Liver (tissue), 9 donors: ENCODE measurements around the gene NOL6. TPM values are rescaled to one million over a fixed set of nuclear protein-coding genes. Genes with fewer than 3 reads are reported as not detected.
"Not testable (repeated sequence)": the region's sequence is repeated elsewhere in the genome, so short reads cannot be mapped to it uniquely, and the experiment has no call there.

Source experiments
- DNase-seq: peaks from one replicate; pipeline ENCODE4 v3.0.0-alpha.2; 2017; ENCODE audit warnings: low spot score
- H3K27ac ChIP-seq, 2 donors: one replicate each; pipeline ENCODE4 v1.7.0; 2013; ENCODE audit warnings: inconsistent platforms in 2 of 2, low read length in 2 of 2, control low read depth in 1 of 2, low read depth in 1 of 2, mild to moderate bottlenecking in 1 of 2
- H3K27me3 ChIP-seq, 4 donors: one replicate each; pipeline versions ENCODE4 v1.6.1 to v1.7.0; 2013; ENCODE audit warnings: low read length in 3 of 4, inconsistent platforms in 1 of 4, mild to moderate bottlenecking in 1 of 4, moderate library complexity in 1 of 4; ENCODE audit not compliant: control insufficient read depth in 4 of 4, insufficient read depth in 4 of 4
- H3K36me3 ChIP-seq, 4 donors: one replicate each; pipeline versions ENCODE4 v1.6.1 to v1.7.0; 2013; ENCODE audit warnings: low read length in 3 of 4, mild to moderate bottlenecking in 3 of 4, low read depth in 1 of 4, moderate library complexity in 1 of 4; ENCODE audit not compliant: control insufficient read depth in 4 of 4, insufficient read depth in 3 of 4
- H3K4me1 ChIP-seq, 4 donors: one replicate each; pipeline versions ENCODE4 v1.6.1 to v1.7.0; 2013; ENCODE audit warnings: low read length in 3 of 4, mild to moderate bottlenecking in 3 of 4, moderate library complexity in 1 of 4; ENCODE audit not compliant: control insufficient read depth in 4 of 4, insufficient read depth in 4 of 4
- H3K4me3 ChIP-seq, 3 donors: one replicate each; pipeline versions ENCODE4 v1.6.1 to v1.7.0; 2013; ENCODE audit warnings: low read length in 3 of 3, control low read depth in 1 of 3, low read depth in 1 of 3, mild to moderate bottlenecking in 1 of 3
- H3K9ac ChIP-seq, 2 donors: one replicate each; pipeline ENCODE4 v1.7.0; 2013; ENCODE audit warnings: low read length in 2 of 2, mild to moderate bottlenecking in 2 of 2, moderate library complexity in 2 of 2, control low read depth in 1 of 2, low read depth in 1 of 2
- H3K9me3 ChIP-seq, 4 donors: one replicate each; pipeline versions ENCODE4 v1.6.1 to v1.7.0; 2013; ENCODE audit warnings: low read length in 3 of 4; ENCODE audit not compliant: control insufficient read depth in 4 of 4
- ATF3 ChIP-seq: IDR thresholded peaks from 2 replicates; pipeline ENCODE4 v1.6.1; 2016; ENCODE audit warnings: antibody characterized with exemption
- EGR1 ChIP-seq, 2 donors: IDR thresholded peaks; 2 replicates each; pipeline ENCODE4 v1.6.1; 2016 to 2018; ENCODE audit warnings: antibody characterized with exemption in 2 of 2, low read depth in 2 of 2
- FOXA1 ChIP-seq: IDR thresholded peaks from 2 replicates; pipeline ENCODE4 v1.6.1; 2016; ENCODE audit warnings: antibody characterized with exemption
- FOXA2 ChIP-seq: IDR thresholded peaks from 2 replicates; pipeline ENCODE4 v1.6.1; 2016; ENCODE audit warnings: antibody characterized with exemption
- GABPA ChIP-seq, 2 donors: IDR thresholded peaks in 1 of 2; conservative IDR thresholded peaks in 1 of 2; 2 replicates each; pipeline ENCODE4 v1.6.1; 2016; ENCODE audit warnings: antibody characterized with exemption in 2 of 2, mild to moderate bottlenecking in 1 of 2, moderate library complexity in 1 of 2
- HNF4A ChIP-seq, 2 donors: conservative IDR thresholded peaks; 2 replicates each; pipeline ENCODE4 v1.6.1; 2016; ENCODE audit warnings: antibody characterized with exemption in 2 of 2, mild to moderate bottlenecking in 2 of 2
- HNF4G ChIP-seq: IDR thresholded peaks from 2 replicates; pipeline ENCODE4 v1.6.1; 2016; ENCODE audit warnings: antibody characterized with exemption
- JUND ChIP-seq, 2 donors: IDR thresholded peaks; 2 replicates each; pipeline ENCODE4 v1.6.1; 2016; ENCODE audit warnings: antibody characterized with exemption in 2 of 2
- MAX ChIP-seq: IDR thresholded peaks from 2 replicates; pipeline ENCODE4 v1.6.1; 2016; ENCODE audit warnings: antibody characterized with exemption
- NR2F2 ChIP-seq: IDR thresholded peaks from 2 replicates; pipeline ENCODE4 v1.6.1; 2016; ENCODE audit warnings: antibody characterized with exemption
- RAD21 ChIP-seq, 2 donors: IDR thresholded peaks; 2 replicates each; pipeline ENCODE4 v1.6.1; 2016; ENCODE audit warnings: antibody characterized with exemption in 2 of 2, mild to moderate bottlenecking in 2 of 2
- REST ChIP-seq: IDR thresholded peaks from 2 replicates; pipeline ENCODE4 v1.6.1; 2016; ENCODE audit warnings: antibody characterized with exemption, mild to moderate bottlenecking
- RXRA ChIP-seq, 2 donors: IDR thresholded peaks; 2 replicates each; pipeline ENCODE4 v1.6.1; 2017 to 2018; ENCODE audit warnings: antibody characterized with exemption in 2 of 2, mild to moderate bottlenecking in 1 of 2
- SP1 ChIP-seq: IDR thresholded peaks from 2 replicates; pipeline ENCODE4 v1.6.1; 2018; ENCODE audit warnings: antibody characterized with exemption, mild to moderate bottlenecking
- TAF1 ChIP-seq: conservative IDR thresholded peaks from 2 replicates; pipeline ENCODE4 v1.6.1; 2016; ENCODE audit warnings: antibody characterized with exemption, mild to moderate bottlenecking
- YY1 ChIP-seq: IDR thresholded peaks from 2 replicates; pipeline ENCODE4 v1.6.1; 2016; ENCODE audit warnings: antibody characterized with exemption, mild to moderate bottlenecking
- WGBS: extraction: QIAGEN DNeasy Blood & Tissue Kit; methylation state at CpG from one replicate; pipeline ENCODE4 v1.1.7; 2013; 5-methylcytosine and 5-hydroxymethylcytosine counted together
- polyA plus RNA-seq, 2 donors: library from polyadenylated mRNA; stranded (reverse) in 1 of 2; unstranded in 1 of 2; fragments of 200-250 nt in 1 of 2; fragments of >200 nt in 1 of 2; fragmentation: Nextera tagmentation in 1 of 2; extraction: Ambion mirVana in 1 of 2; gene quantifications; one replicate each; pipeline versions ENCODE4 v1.2.1 to v1.2.3, GENCODE V29; 2013 to 2015
- total RNA-seq, 2 donors: library from RNA; depleted of rRNA; stranded (reverse); fragments of >200 nt; gene quantifications; one replicate each; pipeline ENCODE4 v1.2.3, GENCODE V29; 2014
- TF ChIP-seq, protein P1 (sequence below): fragments of 150-350 bp; IDR thresholded peaks from 2 replicates; pipeline ENCODE4 v1.5.1; 2017; ENCODE audit warnings: improper control_type of control experiment, low read depth, low read length; ENCODE audit not compliant: missing input control
- TF ChIP-seq, protein P2 (sequence below): IDR thresholded peaks from 2 replicates; pipeline ENCODE4 v1.6.1; 2016; ENCODE audit warnings: antibody characterized with exemption
- donor health status: healthy.
- donor health status: healthy.
- donor health status: healthy.
- donor health status: healthy.
- donor health status: healthy.

The NOL6 gene
- total and polyA plus RNA-seq, 4 donors = 8.8 to 20.2 (median 13.8) TPM

DNA sequence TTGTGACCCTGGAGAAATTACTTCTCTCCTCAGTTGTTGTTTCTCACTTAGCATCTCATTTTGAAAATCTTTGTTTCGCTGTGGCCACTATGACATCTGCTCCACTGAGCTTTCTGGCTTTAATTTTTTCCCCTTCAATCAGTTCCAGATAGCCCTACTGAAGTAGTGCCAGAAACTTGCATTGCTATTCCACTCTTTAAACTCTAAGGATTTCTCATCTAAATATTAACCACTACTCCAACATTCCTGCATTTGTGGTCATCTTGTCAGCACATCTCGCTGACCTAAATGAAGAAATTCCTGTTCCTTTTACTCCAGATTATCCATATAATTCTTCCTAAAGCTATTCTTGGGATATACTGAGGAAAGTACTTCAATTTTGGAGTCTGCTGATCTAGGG lies 15.3 kb upstream of the NOL6 start:
- no peak overlapping the region for H3K4me3 ChIP-seq
- no peak overlapping the region for H3K9ac ChIP-seq
- no peaks in the 10 kb centered on the region for H3K36me3 ChIP-seq
- 92% methylated on average over 2 of the region's 2 CpGs for WGBS
- TF ChIP-seq REST (no peak), YY1 (no peak), TAF1 (no peak), FOXA1 (no peak), MAX (no peak), HNF4A (conservative IDR thresholded peaks at IDR 0.05) (no peak), JUND (IDR thresholded peaks at IDR 0.05) (no peak), RAD21 (IDR thresholded peaks at IDR 0.05) (no peak), FOXA2 (no peak), EGR1 (IDR thresholded peaks at IDR 0.05; ENCODE audit: low read depth in 2 of 2) (no peak), ATF3 (no peak), HNF4G (no peak), GABPA (IDR thresholded peaks at IDR 0.05 in 1 of 2, conservative IDR thresholded peaks at IDR 0.05 in 1 of 2) (no peak), SP1 (no peak), NR2F2 (no peak), RXRA (IDR thresholded peaks at IDR 0.05) (no peak)
- TF ChIP-seq, protein P1, sequence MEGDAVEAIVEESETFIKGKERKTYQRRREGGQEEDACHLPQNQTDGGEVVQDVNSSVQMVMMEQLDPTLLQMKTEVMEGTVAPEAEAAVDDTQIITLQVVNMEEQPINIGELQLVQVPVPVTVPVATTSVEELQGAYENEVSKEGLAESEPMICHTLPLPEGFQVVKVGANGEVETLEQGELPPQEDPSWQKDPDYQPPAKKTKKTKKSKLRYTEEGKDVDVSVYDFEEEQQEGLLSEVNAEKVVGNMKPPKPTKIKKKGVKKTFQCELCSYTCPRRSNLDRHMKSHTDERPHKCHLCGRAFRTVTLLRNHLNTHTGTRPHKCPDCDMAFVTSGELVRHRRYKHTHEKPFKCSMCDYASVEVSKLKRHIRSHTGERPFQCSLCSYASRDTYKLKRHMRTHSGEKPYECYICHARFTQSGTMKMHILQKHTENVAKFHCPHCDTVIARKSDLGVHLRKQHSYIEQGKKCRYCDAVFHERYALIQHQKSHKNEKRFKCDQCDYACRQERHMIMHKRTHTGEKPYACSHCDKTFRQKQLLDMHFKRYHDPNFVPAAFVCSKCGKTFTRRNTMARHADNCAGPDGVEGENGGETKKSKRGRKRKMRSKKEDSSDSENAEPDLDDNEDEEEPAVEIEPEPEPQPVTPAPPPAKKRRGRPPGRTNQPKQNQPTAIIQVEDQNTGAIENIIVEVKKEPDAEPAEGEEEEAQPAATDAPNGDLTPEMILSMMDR = no peak
- TF ChIP-seq, protein P2, sequence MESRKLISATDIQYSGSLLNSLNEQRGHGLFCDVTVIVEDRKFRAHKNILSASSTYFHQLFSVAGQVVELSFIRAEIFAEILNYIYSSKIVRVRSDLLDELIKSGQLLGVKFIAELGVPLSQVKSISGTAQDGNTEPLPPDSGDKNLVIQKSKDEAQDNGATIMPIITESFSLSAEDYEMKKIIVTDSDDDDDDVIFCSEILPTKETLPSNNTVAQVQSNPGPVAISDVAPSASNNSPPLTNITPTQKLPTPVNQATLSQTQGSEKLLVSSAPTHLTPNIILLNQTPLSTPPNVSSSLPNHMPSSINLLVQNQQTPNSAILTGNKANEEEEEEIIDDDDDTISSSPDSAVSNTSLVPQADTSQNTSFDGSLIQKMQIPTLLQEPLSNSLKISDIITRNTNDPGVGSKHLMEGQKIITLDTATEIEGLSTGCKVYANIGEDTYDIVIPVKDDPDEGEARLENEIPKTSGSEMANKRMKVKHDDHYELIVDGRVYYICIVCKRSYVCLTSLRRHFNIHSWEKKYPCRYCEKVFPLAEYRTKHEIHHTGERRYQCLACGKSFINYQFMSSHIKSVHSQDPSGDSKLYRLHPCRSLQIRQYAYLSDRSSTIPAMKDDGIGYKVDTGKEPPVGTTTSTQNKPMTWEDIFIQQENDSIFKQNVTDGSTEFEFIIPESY = no peak
- no peaks in the 10 kb centered on the region for H3K9me3 ChIP-seq
- DNase-seq = no peak
- H3K27me3 ChIP-seq = no peaks in the 10 kb centered on the region
- H3K27ac ChIP-seq = no peak overlapping the region
- no peaks in the 10 kb centered on the region for H3K4me1 ChIP-seq

DNA sequence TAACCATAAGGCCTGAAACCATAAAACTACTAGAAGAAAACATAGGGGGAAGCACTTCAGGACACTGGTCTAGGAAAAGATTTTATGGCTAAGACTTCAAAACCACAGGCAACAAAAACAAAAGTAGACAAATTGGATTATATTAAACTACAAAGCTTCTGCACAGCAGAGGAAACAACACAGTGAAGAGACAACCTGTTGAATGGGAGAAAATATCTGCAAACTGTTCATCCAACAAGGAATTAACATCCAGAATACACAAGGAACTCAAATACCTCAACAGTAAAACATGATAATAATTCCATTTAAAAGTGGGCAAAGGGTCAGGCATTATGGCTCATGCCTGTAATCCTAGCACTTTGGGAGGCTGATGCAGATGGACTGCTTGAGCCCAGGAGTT lies 11.6 kb upstream of the NOL6 start:
- DNase-seq, H3K4me3 ChIP-seq, H3K27ac ChIP-seq, H3K36me3 ChIP-seq, H3K4me1 ChIP-seq, H3K9me3 ChIP-seq, H3K9ac ChIP-seq, H3K27me3 ChIP-seq: not testable (repeated sequence)
